ENCODE data around the gene PPFIA3. TPM values are rescaled to one million over a fixed set of nuclear protein-coding genes. Genes with fewer than 3 reads are reported as not detected.

The PPFIA3 gene
- total and polyA plus RNA-seq, 5 donors from 2014 or later, result 0.11 to 2.6 (median 0.17) TPM; not detected in 1

- Mint-ChIP-seq H3K4me3 (no peak overlapping the region), H3K27me3 (peaks cover 6% of the 10 kb centered on the region), H3K27ac (no peak overlapping the region), H3K9me3 (peaks cover 0 to 1% (median 0%) of the 10 kb centered on the region in 7 donors), H3K36me3 (no peaks in the 10 kb centered on the region), H3K4me1 (peaks cover 0 to 5% (median 2%) of the 10 kb centered on the region in 4 donors)
- H3K27me3 ChIP-seq (ENCODE audit: control insufficient read depth, insufficient read depth, low read length), result no peaks in the 10 kb centered on the region
- H3K4me3 ChIP-seq (ENCODE audit: low read depth, low read length), result no peak overlapping the region
- H3K36me3 ChIP-seq (ENCODE audit: control insufficient read depth, insufficient read depth, low read length), result no peaks in the 10 kb centered on the region
- ATAC-seq (ENCODE audit: low read depth in 2 of 2) (no peak), DNase-seq (no peak)
- no peaks in the 10 kb centered on the region for H3K9me3 ChIP-seq (ENCODE audit: control insufficient read depth in 2 of 2, low read length in 2 of 2)
- no peaks in the 10 kb centered on the region for H3K4me1 ChIP-seq (ENCODE audit: control insufficient read depth, insufficient read depth, low read length, poor library complexity, severe bottlenecking)
- no peak overlapping the region for H3K27ac ChIP-seq (ENCODE audit: insufficient read depth, low read length, poor library complexity, severe bottlenecking)
These were observed 81.0 kb downstream of the PPFIA3 start for GRCh38 chr19:49200238-49200862.

Other genes with a start within 250 kb of the PPFIA3 start
- gene PPP1R15A, start 247.1 kb upstream of the PPFIA3 start, total RNA-seq, result 840 TPM
- gene PPP1R15A, start 247.1 kb upstream of the PPFIA3 start, polyA plus RNA-seq, result 10 to 100 TPM; 39.1 to 65.6 (median 52.4) TPM
- not detected for gene TULP2, start 220.8 kb upstream of the PPFIA3 start, total RNA-seq
- gene TULP2, start 220.8 kb upstream of the PPFIA3 start, polyA plus RNA-seq, result not detected
- 133 TPM for gene NUCB1, start 219.2 kb upstream of the PPFIA3 start, total RNA-seq
- 10 to 100 TPM; 72.8 to 99.3 (median 86.4) TPM for gene NUCB1, start 219.2 kb upstream of the PPFIA3 start, polyA plus RNA-seq
- not detected for gene DHDH, start 185.8 kb upstream of the PPFIA3 start, total RNA-seq
- 1 to 10 TPM in 2 of 4 donors, under 1 TPM in 2; 0.68 to 2.4 (median 1.1) TPM for gene DHDH, start 185.8 kb upstream of the PPFIA3 start, polyA plus RNA-seq
- 92.8 TPM for gene BAX, start 164.7 kb upstream of the PPFIA3 start, total RNA-seq
- gene BAX, start 164.7 kb upstream of the PPFIA3 start, polyA plus RNA-seq, result 10 to 100 TPM; 47.9 to 73.1 (median 61.1) TPM
- 575 TPM for gene FTL, start 154.2 kb upstream of the PPFIA3 start, total RNA-seq
- 1,000 to 10,000 TPM; 4,061 to 5,675 (median 4,823) TPM for gene FTL, start 154.2 kb upstream of the PPFIA3 start, polyA plus RNA-seq
- 37.1 TPM for gene GYS1, start 126.2 kb upstream of the PPFIA3 start, total RNA-seq
- gene GYS1, start 126.2 kb upstream of the PPFIA3 start, polyA plus RNA-seq, result 10 to 100 TPM; 24.5 to 28.8 (median 26.2) TPM
- 18.5 TPM for gene RUVBL2, start 125.7 kb upstream of the PPFIA3 start, total RNA-seq
- gene RUVBL2, start 125.7 kb upstream of the PPFIA3 start, polyA plus RNA-seq, result 10 to 100 TPM; 49.1 to 60.2 (median 52.9) TPM
- not detected for gene LHB, start 102.5 kb upstream of the PPFIA3 start, total RNA-seq
- not detected for gene LHB, start 102.5 kb upstream of the PPFIA3 start, polyA plus RNA-seq
- gene CGB3, start 95.2 kb upstream of the PPFIA3 start, total RNA-seq, result not detected
- gene CGB3, start 95.2 kb upstream of the PPFIA3 start, polyA plus RNA-seq, result not detected
- gene CGB2, start 87.7 kb upstream of the PPFIA3 start, total RNA-seq, result not detected
- gene CGB2, start 87.7 kb upstream of the PPFIA3 start, polyA plus RNA-seq, result not detected
- not detected for gene CGB1, start 82.6 kb upstream of the PPFIA3 start, total RNA-seq
- not detected for gene CGB1, start 82.6 kb upstream of the PPFIA3 start, polyA plus RNA-seq
- not detected for gene CGB5, start 75.7 kb upstream of the PPFIA3 start, total RNA-seq
- not detected for gene CGB5, start 75.7 kb upstream of the PPFIA3 start, polyA plus RNA-seq
- gene CGB8, start 70.4 kb upstream of the PPFIA3 start, total RNA-seq, result not detected
- not detected for gene CGB8, start 70.4 kb upstream of the PPFIA3 start, polyA plus RNA-seq
- not detected for gene CGB7, start 61.8 kb upstream of the PPFIA3 start, total RNA-seq
- not detected for gene CGB7, start 61.8 kb upstream of the PPFIA3 start, polyA plus RNA-seq
- not detected for gene NTF4, start 54.7 kb upstream of the PPFIA3 start, total RNA-seq
- gene NTF4, start 54.7 kb upstream of the PPFIA3 start, polyA plus RNA-seq, result not detected
- not detected for gene KCNA7, start 46.8 kb upstream of the PPFIA3 start, total RNA-seq
- gene KCNA7, start 46.8 kb upstream of the PPFIA3 start, polyA plus RNA-seq, result not detected
- gene SNRNP70, start 34.1 kb upstream of the PPFIA3 start, total RNA-seq, result 381 TPM
- 10 to 100 TPM; 45.5 to 55.4 (median 52.2) TPM for gene SNRNP70, start 34.1 kb upstream of the PPFIA3 start, polyA plus RNA-seq
- 5.5 TPM for gene LIN7B, start 5.2 kb upstream of the PPFIA3 start, total RNA-seq
- 1 to 10 TPM; 2.6 to 4.4 (median 4.2) TPM for gene LIN7B, start 5.2 kb upstream of the PPFIA3 start, polyA plus RNA-seq
- gene C19orf73, start 401 bp upstream of the PPFIA3 start, total RNA-seq, result 1.7 TPM
- gene C19orf73, start 401 bp upstream of the PPFIA3 start, polyA plus RNA-seq, result 1 to 10 TPM; 1.1 to 3.7 (median 2.0) TPM
- not detected for gene HRC, start 35.9 kb downstream of the PPFIA3 start, total RNA-seq
- not detected for gene HRC, start 35.9 kb downstream of the PPFIA3 start, polyA plus RNA-seq
- not detected for gene TRPM4, start 38.2 kb downstream of the PPFIA3 start, total RNA-seq
- not detected for gene TRPM4, start 38.2 kb downstream of the PPFIA3 start, polyA plus RNA-seq
- gene SLC6A16, start 205.6 kb downstream of the PPFIA3 start, total RNA-seq, result 8.6 TPM
- 1 to 10 TPM in 3 of 4 donors, under 1 TPM in 1; 0.81 to 2.0 (median 1.4) TPM for gene SLC6A16, start 205.6 kb downstream of the PPFIA3 start, polyA plus RNA-seq
- gene CD37, start 215.9 kb downstream of the PPFIA3 start, total RNA-seq, result 351 TPM
- gene CD37, start 215.9 kb downstream of the PPFIA3 start, polyA plus RNA-seq, result 100 to 1,000 TPM; 149 to 187 (median 162) TPM
- not detected for gene TEAD2, start 242.9 kb downstream of the PPFIA3 start, total RNA-seq
- gene TEAD2, start 242.9 kb downstream of the PPFIA3 start, polyA plus RNA-seq, result not detected
- gene DKKL1, start 244.3 kb downstream of the PPFIA3 start, total RNA-seq, result not detected
- not detected for gene DKKL1, start 244.3 kb downstream of the PPFIA3 start, polyA plus RNA-seq